Nephron progenitor cell (in vitro differentiated cells): ENCODE measurements around the gene HAGHL.

Experiments
- DNase-seq: peaks from one replicate; pipeline ENCODE4 v3.0.0; 2021
- H3K27ac Mint-ChIP-seq: 2 replicates; pipeline ENCODE4 v1.8.0; 2021; ENCODE audit warnings: mild to moderate bottlenecking, moderate library complexity, mixed read lengths
- H3K27me3 Mint-ChIP-seq: 2 replicates; pipeline ENCODE4 v1.8.0; 2021; ENCODE audit warnings: mild to moderate bottlenecking, low read depth, mixed read lengths; ENCODE audit not compliant: poor library complexity
- H3K36me3 Mint-ChIP-seq: 2 replicates; pipeline ENCODE4 v1.8.0; 2021; ENCODE audit warnings: low read depth, mixed read lengths
- H3K4me1 Mint-ChIP-seq: 2 replicates; pipeline ENCODE4 v1.8.0; 2021; ENCODE audit warnings: mixed read lengths
- H3K4me3 Mint-ChIP-seq: 2 replicates; pipeline ENCODE4 v1.8.0; 2021; ENCODE audit warnings: mild to moderate bottlenecking, moderate library complexity, mixed read lengths
- H3K9me3 Mint-ChIP-seq: 2 replicates; pipeline ENCODE4 v1.8.0; 2021; ENCODE audit warnings: mild to moderate bottlenecking, moderate library complexity, mixed read lengths
- CTCF ChIP-seq: fragments of 200-600 bp; sonication (generic); IDR thresholded peaks from 2 replicates; pipeline ENCODE4 v1.5.0; 2021; ENCODE audit warnings: antibody characterized with exemption

The HAGHL gene

GRCh38 chr16:734208-734980, 7.5 kb downstream of the HAGHL start:
- Mint-ChIP-seq H3K27me3 (peaks cover 2% of the 10 kb centered on the region), H3K9me3 (no peaks in the 10 kb centered on the region), H3K4me1 (peaks cover 14% of the 10 kb centered on the region), H3K36me3 (peaks cover 9% of the 10 kb centered on the region), H3K4me3 (no peak overlapping the region), H3K27ac (no peak overlapping the region)
- TF ChIP-seq CTCF, result no peak
- no peak for DNase-seq

DNA sequence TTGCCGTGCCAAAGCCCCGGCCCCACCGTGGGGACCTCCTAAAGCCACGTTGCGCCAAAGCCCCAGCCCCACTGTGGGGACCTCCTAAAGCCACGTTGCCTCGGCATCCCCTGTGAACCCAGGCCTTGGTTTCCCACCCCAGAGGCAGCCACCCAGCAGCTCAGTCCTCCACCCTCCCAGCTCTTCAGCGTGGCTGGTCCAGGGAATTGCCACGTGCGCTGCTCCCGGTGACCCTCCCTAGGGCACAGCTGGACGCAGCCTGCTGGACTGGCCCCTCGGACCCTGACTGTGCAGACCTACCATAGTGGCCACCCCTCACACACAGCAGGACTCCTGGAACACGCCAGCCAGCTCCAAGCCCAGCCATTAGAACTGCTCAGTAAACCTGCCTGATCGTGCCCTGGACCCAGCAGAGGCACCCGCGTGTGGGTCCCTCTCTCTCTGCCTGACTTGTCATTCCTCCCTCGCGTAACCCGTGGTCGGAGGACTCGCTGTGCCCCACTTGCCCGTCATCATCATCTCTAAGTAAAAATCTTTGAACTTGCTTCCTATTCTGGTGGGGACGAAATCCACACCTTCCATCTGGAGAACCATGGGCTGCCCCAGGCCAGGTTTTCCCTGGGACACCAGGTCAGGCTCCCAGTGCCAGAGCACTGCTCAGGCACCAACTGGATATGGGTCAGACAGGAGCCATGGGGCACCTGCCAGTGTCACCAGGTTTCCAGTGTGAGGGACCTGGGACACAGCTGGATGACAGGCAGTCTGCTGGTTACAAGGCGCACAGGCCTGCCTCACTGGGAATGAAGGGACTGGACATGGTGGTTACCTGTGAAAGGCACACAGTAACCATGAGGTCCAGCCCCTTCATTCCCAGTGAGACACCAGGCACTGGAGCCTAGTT, 8.3 kb downstream of the HAGHL start:
- peaks cover 2% of the 10 kb centered on the region for H3K27me3 Mint-ChIP-seq
- no peaks in the 10 kb centered on the region for H3K9me3 Mint-ChIP-seq
- no peak for TF ChIP-seq CTCF
- DNase-seq, result no peak
- peaks cover 9% of the 10 kb centered on the region for H3K36me3 Mint-ChIP-seq
- no peak overlapping the region for H3K27ac Mint-ChIP-seq
- H3K4me1 Mint-ChIP-seq, result peaks cover 23% of the 10 kb centered on the region
- H3K4me3 Mint-ChIP-seq, result no peak overlapping the region

GRCh38 chr16:735982-736453, 9.1 kb downstream of the HAGHL start:
- Mint-ChIP-seq H3K36me3 (peaks cover 9% of the 10 kb centered on the region), H3K27me3 (peaks cover 2% of the 10 kb centered on the region), H3K4me3 (no peak overlapping the region), H3K9me3 (no peaks in the 10 kb centered on the region), H3K4me1 (peaks cover 24% of the 10 kb centered on the region), H3K27ac (no peak overlapping the region)
- TF ChIP-seq CTCF, result no peak
- no peak for DNase-seq

DNA sequence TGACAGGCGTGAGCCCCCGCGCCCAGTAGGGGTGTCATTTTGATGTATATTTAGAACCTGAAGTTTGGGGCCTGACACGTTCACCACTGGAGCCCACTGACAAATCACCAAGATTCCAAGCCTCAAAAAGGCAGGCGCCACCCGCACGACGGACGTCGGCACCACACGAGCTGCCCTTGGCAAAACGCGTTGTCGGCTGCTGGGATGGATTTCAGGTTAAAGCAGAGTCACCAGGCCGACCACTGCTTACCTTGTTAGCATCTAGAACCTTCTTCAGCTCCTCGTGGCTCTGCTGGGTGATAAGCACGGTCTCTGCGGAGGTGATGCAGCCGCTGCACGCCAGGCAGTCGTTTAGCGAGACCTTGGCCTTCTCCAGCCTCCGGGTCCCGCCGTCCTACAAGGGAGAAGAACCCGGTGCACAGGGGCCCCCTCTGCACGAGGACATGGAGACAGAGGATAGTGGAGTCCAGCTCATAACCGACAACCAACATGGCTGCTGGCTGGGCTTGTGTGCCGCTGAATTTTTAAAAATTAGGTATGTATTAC, 10.1 kb downstream of the HAGHL start:
- TF ChIP-seq CTCF, result no peak
- Mint-ChIP-seq H3K4me3 (no peak overlapping the region), H3K27ac (no peak overlapping the region), H3K36me3 (peaks cover 9% of the 10 kb centered on the region), H3K4me1 (peaks cover 24% of the 10 kb centered on the region), H3K27me3 (peaks cover 2% of the 10 kb centered on the region), H3K9me3 (no peaks in the 10 kb centered on the region)
- no peak for DNase-seq

- peaks cover 9% of the 10 kb centered on the region for H3K36me3 Mint-ChIP-seq
- H3K27me3 Mint-ChIP-seq, result peaks cover 2% of the 10 kb centered on the region
- H3K4me3 Mint-ChIP-seq, result peak overlapping the region; percentile 83
- H3K9me3 Mint-ChIP-seq, result no peaks in the 10 kb centered on the region
- peaks cover 24% of the 10 kb centered on the region for H3K4me1 Mint-ChIP-seq
- DNase-seq, result no peak
- H3K27ac Mint-ChIP-seq, result peak overlapping the region; percentile 61
- no peak for TF ChIP-seq CTCF
These were observed 12.9 kb downstream of the HAGHL start for GRCh38 chr16:739560-740458.
